Measurements from ENCODE around the gene CCDC83. TPM values are rescaled to one million over a fixed set of nuclear protein-coding genes. Genes with fewer than 3 reads are reported as not detected.
A peak's percentile ranks its signal among the peaks of the same experiment; 100 is the strongest.

Gene CCDC83
- polyA plus RNA-seq, 3 donors, result not detected

GRCh38 chr11:85914425-85914824 lies 59.2 kb downstream of the CCDC83 start:
- Mint-ChIP-seq H3K36me3 (peaks cover 0 to 3% of the 10 kb centered on the region in 2 donors), H3K4me3 (no peak overlapping the region), H3K27ac (peak overlapping the region in 5 of 7 donors; percentile 15 to 79 (median 66)), H3K27me3 (ENCODE audit: low read depth in 3 of 3) (peaks cover 0 to 3% (median 1%) of the 10 kb centered on the region in 3 donors), H3K9me3 (peaks cover 10 to 19% (median 18%) of the 10 kb centered on the region in 7 donors), H3K4me1 (peaks cover 24% of the 10 kb centered on the region)
- no peaks in the 10 kb centered on the region for H3K27me3 ChIP-seq (ENCODE audit: control insufficient read depth in 2 of 2, insufficient read depth in 2 of 2, low read length in 2 of 2)
- peak overlapping the region in 1 of 2 donors; percentile 23 for H3K27ac ChIP-seq (ENCODE audit: low read depth in 1 of 2, low read length in 2 of 2)
- H3K4me2 ChIP-seq (replicated peaks; ENCODE audit: extremely low read depth, low read length, poor library complexity, severe bottlenecking), result peak overlapping the region; percentile 17
- H3K4me1 ChIP-seq (ENCODE audit: control insufficient read depth in 1 of 2, insufficient read depth in 2 of 2, low read length in 2 of 2), result peaks cover 26 to 29% of the 10 kb centered on the region in 2 donors
- peaks cover 6 to 12% of the 10 kb centered on the region in 2 donors for H3K9me3 ChIP-seq (replicated peaks in 1 of 2; ENCODE audit: control insufficient read depth in 1 of 2, insufficient read depth in 1 of 2, low read length in 2 of 2)
- H3K79me2 ChIP-seq (ENCODE audit: insufficient read depth, low read length), result no peaks in the 10 kb centered on the region
- no peak for TF ChIP-seq CTCF (IDR thresholded peaks at IDR 0.05)
- no peaks in the 10 kb centered on the region for H4K20me1 ChIP-seq (ENCODE audit: insufficient read depth, low read length)
- no peaks in the 10 kb centered on the region for H3K36me3 ChIP-seq (replicated peaks in 1 of 2; ENCODE audit: control insufficient read depth in 1 of 2, insufficient read depth in 2 of 2, low read length in 2 of 2)
- WGBS (ENCODE audit: insufficient coverage), result 100% methylated on average over 2 of the region's 6 CpGs
- H3K4me3 ChIP-seq (replicated peaks in 1 of 3; ENCODE audit: low read depth in 2 of 3, low read length in 3 of 3), result peak overlapping the region in 1 of 3 experiments; percentile 7
- H3K9ac ChIP-seq (ENCODE audit: insufficient read depth, low read length, poor library complexity, severe bottlenecking), result no peak overlapping the region
- intact Hi-C loops (cut with micrococcal nuclease), result no loop called here
- no peak for DNase-seq
- no peak overlapping the region for H2AFZ ChIP-seq (ENCODE audit: insufficient read depth, low read depth, low read length, poor library complexity, severe bottlenecking)

- Histone ChIP-seq H4K20me1 (ENCODE audit: insufficient read depth, low read length) (no peaks in the 10 kb centered on the region), H3K9me3 (replicated peaks in 1 of 2; ENCODE audit: control insufficient read depth in 1 of 2, insufficient read depth in 1 of 2, low read length in 2 of 2) (peaks cover 6 to 12% of the 10 kb centered on the region in 2 donors), H3K9ac (ENCODE audit: insufficient read depth, low read length, poor library complexity, severe bottlenecking) (no peak overlapping the region), H3K4me3 (replicated peaks in 1 of 3; ENCODE audit: low read depth in 2 of 3, low read length in 3 of 3) (no peak overlapping the region), H3K79me2 (ENCODE audit: insufficient read depth, low read length) (no peaks in the 10 kb centered on the region), H3K27me3 (ENCODE audit: control insufficient read depth in 2 of 2, insufficient read depth in 2 of 2, low read length in 2 of 2) (no peaks in the 10 kb centered on the region), H3K27ac (ENCODE audit: low read depth in 1 of 2, low read length in 2 of 2) (no peak overlapping the region), H3K36me3 (replicated peaks in 1 of 2; ENCODE audit: control insufficient read depth in 1 of 2, insufficient read depth in 2 of 2, low read length in 2 of 2) (no peaks in the 10 kb centered on the region), H3K4me1 (ENCODE audit: control insufficient read depth in 1 of 2, insufficient read depth in 2 of 2, low read length in 2 of 2) (peaks cover 7 to 12% of the 10 kb centered on the region in 2 donors), H2AFZ (ENCODE audit: insufficient read depth, low read depth, low read length, poor library complexity, severe bottlenecking) (no peak overlapping the region), H3K4me2 (replicated peaks; ENCODE audit: extremely low read depth, low read length, poor library complexity, severe bottlenecking) (no peak overlapping the region)
- H3K4me3 Mint-ChIP-seq, result no peak overlapping the region
- H3K4me1 Mint-ChIP-seq, result peaks cover 8% of the 10 kb centered on the region
- WGBS (ENCODE audit: insufficient coverage), result no CpG with 5 or more reads among the region's 4 CpGs
- peaks cover 10 to 19% (median 18%) of the 10 kb centered on the region in 7 donors for H3K9me3 Mint-ChIP-seq
- no peak for DNase-seq
- H3K36me3 Mint-ChIP-seq, result peaks cover 0 to 3% of the 10 kb centered on the region in 2 donors
- H3K27ac Mint-ChIP-seq, result no peak overlapping the region
- H3K27me3 Mint-ChIP-seq (ENCODE audit: low read depth in 3 of 3), result peaks cover 1 to 9% (median 7%) of the 10 kb centered on the region in 3 donors
- intact Hi-C loops (cut with micrococcal nuclease), result no loop called here
- no peak for TF ChIP-seq CTCF (IDR thresholded peaks at IDR 0.05)
Observed at GRCh38 chr11:85918910-85919794, 64.0 kb downstream of the CCDC83 start.
